Sigmoid colon (tissue), 7 donors: ENCODE measurements around the gene PSD4. TPM values are rescaled to one million over a fixed set of nuclear protein-coding genes. Genes with fewer than 3 reads are reported as not detected.

Experiments used
- DNase-seq: peaks from one replicate; pipeline ENCODE4 v3.0.0-alpha.2; 2019
- H3K27ac ChIP-seq, 4 donors: fragments of 200-600 bp; sonication (generic); one replicate each; pipeline ENCODE4 v1.5.1; 2016 to 2019; ENCODE audit warnings: mild to moderate bottlenecking in 1 of 4
- H3K27me3 ChIP-seq, 3 donors: fragments of 200-600 bp; sonication (generic); one replicate each; pipeline ENCODE4 v1.5.1; 2019; ENCODE audit warnings: mild to moderate bottlenecking in 1 of 3
- H3K36me3 ChIP-seq, 4 donors: fragments of 200-600 bp; sonication (generic); one replicate each; pipeline ENCODE4 v1.5.1; 2016 to 2019
- H3K4me1 ChIP-seq, 4 donors: fragments of 200-600 bp; sonication (generic); one replicate each; pipeline ENCODE4 v1.5.1; 2017 to 2019
- H3K4me3 ChIP-seq, 4 donors: fragments of 200-600 bp; sonication (generic); one replicate each; pipeline ENCODE4 v1.5.1; 2017 to 2019; ENCODE audit warnings: mild to moderate bottlenecking in 2 of 4, moderate library complexity in 1 of 4
- H3K9me3 ChIP-seq, 4 donors: fragments of 200-600 bp in 3 of 4; sonication (generic) in 3 of 4; one replicate each; pipeline versions ENCODE4 v1.5.1 to v1.6.1; 2013 to 2019
- CTCF ChIP-seq, 4 experiments: fragments of 450-650 bp in 3 of 4; fragments of 200-600 bp in 1 of 4; IDR thresholded peaks; one replicate each; pipeline ENCODE4 v1.5.1; 2016 to 2019; ENCODE audit warnings: antibody characterized with exemption in 4 of 4, mild to moderate bottlenecking in 3 of 4, moderate library complexity in 2 of 4
- EP300 ChIP-seq, 4 donors: sonication (generic); formaldehyde crosslinking; IDR thresholded peaks; one replicate each; pipeline ENCODE4 v1.6.1; 2017; ENCODE audit warnings: antibody characterized with exemption in 4 of 4
- POLR2A ChIP-seq, 2 donors: fragments of 450-650 bp; IDR thresholded peaks; one replicate each; pipeline ENCODE4 v1.6.1; 2016; ENCODE audit warnings: antibody characterized with exemption in 2 of 2, mild to moderate bottlenecking in 2 of 2, moderate library complexity in 2 of 2
- POLR2AphosphoS5 ChIP-seq, 4 donors: sonication (generic); formaldehyde crosslinking; IDR thresholded peaks; one replicate each; pipeline ENCODE4 v1.6.1; 2017; ENCODE audit warnings: antibody characterized with exemption in 4 of 4
- WGBS, 2 donors: extraction: QIAGEN DNeasy Blood & Tissue Kit; methylation state at CpG; one replicate each; pipeline ENCODE4 v1.1.7; 2013; 5-methylcytosine and 5-hydroxymethylcytosine counted together
- intact Hi-C: fragments of 100-400 bp; cut with DNase I; formaldehyde crosslinking; loops from one replicate; pipeline ENCODE4 v1.15.1; 2023
- polyA plus RNA-seq, 3 donors: library from polyadenylated mRNA; stranded (reverse); fragments of 200-250 nt; gene quantifications; one replicate each; pipeline ENCODE4 v1.2.3, GENCODE V29; 2013
- total RNA-seq, 4 donors: library from RNA; depleted of rRNA; stranded (reverse); fragments of >200 nt; gene quantifications; one replicate each; pipeline ENCODE4 v1.1.0, GENCODE V29; 2016
- donor health status: healthy with polysubstance abuse.
- donor health status: Bipolar disorder and iron deficiency.
- donor health status: healthy.

Gene PSD4
- total and polyA plus RNA-seq, 7 donors, result 1.4 to 51.6 (median 6.6) TPM

- Histone ChIP-seq H3K4me3 (no peak overlapping the region), H3K9me3 (no peaks in the 10 kb centered on the region), H3K4me1 (no peaks in the 10 kb centered on the region), H3K27ac (no peak overlapping the region), H3K36me3 (no peaks in the 10 kb centered on the region), H3K27me3 (no peaks in the 10 kb centered on the region)
- TF ChIP-seq POLR2A (IDR thresholded peaks at IDR 0.05), result no peak
- no peak for TF ChIP-seq POLR2AphosphoS5 (IDR thresholded peaks at IDR 0.05)
- TF ChIP-seq EP300 (IDR thresholded peaks at IDR 0.05), result no peak
- no peak for TF ChIP-seq CTCF (IDR thresholded peaks at IDR 0.05)
- DNase-seq, result no peak
- 88% methylated on average over 15 of the region's 15 CpGs for WGBS, 2 donors
- intact Hi-C loops, result no loop called here
Measured at GRCh38 chr2:113127646-113128570, 45.9 kb upstream of the PSD4 start.

GRCh38 chr2:113129519-113130078, 44.2 kb upstream of the PSD4 start:
- WGBS, 2 donors, result 92 to 93% methylated on average over 2 of the region's 2 CpGs
- intact Hi-C loops, result no loop called here
- Histone ChIP-seq H3K27ac (no peak overlapping the region), H3K36me3 (no peaks in the 10 kb centered on the region), H3K4me1 (no peaks in the 10 kb centered on the region), H3K27me3 (no peaks in the 10 kb centered on the region), H3K4me3 (no peak overlapping the region), H3K9me3 (no peaks in the 10 kb centered on the region)
- DNase-seq, result no peak
- TF ChIP-seq EP300 (IDR thresholded peaks at IDR 0.05) (no peak), CTCF (IDR thresholded peaks at IDR 0.05) (no peak), POLR2A (IDR thresholded peaks at IDR 0.05) (no peak), POLR2AphosphoS5 (IDR thresholded peaks at IDR 0.05) (no peak)

GRCh38 chr2:113131352-113132185, 42.2 kb upstream of the PSD4 start:
- H3K9me3 ChIP-seq, result no peaks in the 10 kb centered on the region
- no peaks in the 10 kb centered on the region for H3K4me1 ChIP-seq
- H3K27me3 ChIP-seq, result no peaks in the 10 kb centered on the region
- no peak overlapping the region for H3K27ac ChIP-seq
- intact Hi-C loops, result no loop called here
- DNase-seq, result no peak
- H3K4me3 ChIP-seq, result no peak overlapping the region
- TF ChIP-seq POLR2AphosphoS5 (IDR thresholded peaks at IDR 0.05) (no peak), CTCF (IDR thresholded peaks at IDR 0.05) (no peak), POLR2A (IDR thresholded peaks at IDR 0.05) (no peak), EP300 (IDR thresholded peaks at IDR 0.05) (no peak)
- no peaks in the 10 kb centered on the region for H3K36me3 ChIP-seq
- WGBS, 2 donors, result 88 to 92% methylated on average over 7 of the region's 7 CpGs

GRCh38 chr2:113132414-113133021, 41.3 kb upstream of the PSD4 start:
- intact Hi-C loops, result no loop called here
- H3K4me3 ChIP-seq, result no peak overlapping the region
- no peaks in the 10 kb centered on the region for H3K9me3 ChIP-seq
- no peaks in the 10 kb centered on the region for H3K27me3 ChIP-seq
- no peaks in the 10 kb centered on the region for H3K36me3 ChIP-seq
- no peak overlapping the region for H3K27ac ChIP-seq
- TF ChIP-seq EP300 (IDR thresholded peaks at IDR 0.05), result no peak
- TF ChIP-seq POLR2A (IDR thresholded peaks at IDR 0.05), result no peak
- TF ChIP-seq POLR2AphosphoS5 (IDR thresholded peaks at IDR 0.05), result no peak
- TF ChIP-seq CTCF (IDR thresholded peaks at IDR 0.05), result no peak
- DNase-seq, result no peak
- 93 to 95% methylated on average over 17 of the region's 17 CpGs for WGBS, 2 donors
- no peaks in the 10 kb centered on the region for H3K4me1 ChIP-seq
